Endodermal cell (in vitro differentiated cells): ENCODE results near the gene ZC3H18. TPM values are rescaled to one million over a fixed set of nuclear protein-coding genes. Genes with fewer than 3 reads are reported as not detected.
"Not testable (repeated sequence)": the region's sequence is repeated elsewhere in the genome, so short reads cannot be mapped to it uniquely, and the experiment has no call there.

Experiments
- DNase-seq: peaks from one replicate; pipeline ENCODE4 v3.0.0-alpha.2; 2017
- H3K27ac ChIP-seq: 2 replicates; pipeline ENCODE4 v1.5.1; 2013; ENCODE audit warnings: mild to moderate bottlenecking, low read depth, low read length, moderate library complexity
- H3K27me3 ChIP-seq: 2 replicates; pipeline ENCODE4 v1.6.1; 2013; ENCODE audit warnings: mild to moderate bottlenecking, low read length, moderate library complexity; ENCODE audit not compliant: insufficient read depth, control insufficient read depth, poor library complexity, severe bottlenecking
- H3K36me3 ChIP-seq: 2 replicates; pipeline ENCODE4 v1.7.0; 2013; ENCODE audit warnings: mild to moderate bottlenecking, low read length, moderate library complexity; ENCODE audit not compliant: control insufficient read depth, insufficient read depth
- H3K4me1 ChIP-seq: one replicate; pipeline ENCODE4 v1.7.0; 2013; ENCODE audit warnings: low read length; ENCODE audit not compliant: control insufficient read depth, insufficient read depth
- H3K4me3 ChIP-seq: 2 replicates; pipeline ENCODE4 v1.5.1; 2013; ENCODE audit warnings: mild to moderate bottlenecking, low read length, moderate library complexity
- H3K9ac ChIP-seq: 2 replicates; pipeline ENCODE4 v1.6.1; 2013; ENCODE audit warnings: mild to moderate bottlenecking, low read length, moderate library complexity; ENCODE audit not compliant: poor library complexity, severe bottlenecking; ENCODE audit errors: extremely low read depth
- H3K9me3 ChIP-seq: 2 replicates; pipeline ENCODE4 v1.6.1; 2013; ENCODE audit warnings: mild to moderate bottlenecking, low read length, moderate library complexity; ENCODE audit not compliant: control insufficient read depth
- H3K27ac Mint-ChIP-seq: 2 replicates; pipeline ENCODE4 v1.8.0; 2020; ENCODE audit warnings: mixed read lengths
- H3K27me3 Mint-ChIP-seq: 2 replicates; pipeline ENCODE4 v1.8.0; 2021; ENCODE audit warnings: mild to moderate bottlenecking, mixed read lengths; ENCODE audit not compliant: insufficient read depth
- H3K36me3 Mint-ChIP-seq: 2 replicates; pipeline ENCODE4 v1.8.0; 2020; ENCODE audit warnings: low read depth, mixed read lengths
- H3K4me1 Mint-ChIP-seq: 2 replicates; pipeline ENCODE4 v1.8.0; 2020; ENCODE audit warnings: mixed read lengths
- H3K4me3 Mint-ChIP-seq: 2 replicates; pipeline ENCODE4 v1.8.0; 2020; ENCODE audit warnings: mild to moderate bottlenecking, moderate library complexity, mixed read lengths
- H3K9me3 Mint-ChIP-seq: 2 replicates; pipeline ENCODE4 v1.8.0; 2020; ENCODE audit warnings: mild to moderate bottlenecking, mixed read lengths
- WGBS, 2 experiments: methylation state at CpG; one replicate each; pipeline versions ENCODE4 v1.1.5 to v1.1.7; 2013; ENCODE audit warnings: missing lambda C conversion rate in 2 of 2, mixed read lengths in 1 of 2; ENCODE audit not compliant: insufficient coverage in 1 of 2, insufficient read length in 1 of 2; 5-methylcytosine and 5-hydroxymethylcytosine counted together
- total RNA-seq, 2 donors: library from RNA; stranded (reverse); fragmentation: NEBNext Ultra II Directional in 1 of 2; extraction: Animal tissue kit (Norgen Biotek cat#: 25700) in 1 of 2; gene quantifications; 2 replicates in 1 of 2; 3 replicates in 1 of 2; pipeline ENCODE4 v1.2.1, GENCODE V29; 2021
- TF ChIP-seq, protein P1 (sequence below): fragments of 200-600 bp; sonication (generic); conservative IDR thresholded peaks from 2 replicates; pipeline ENCODE4 v1.5.0; 2021; ENCODE audit warnings: antibody characterized with exemption, mild to moderate bottlenecking

Gene ZC3H18
- total RNA-seq, 2 donors from 2014 or later, result 75.4 to 76.6 TPM

GRCh38 chr16:88605186-88606147, 35.3 kb downstream of the ZC3H18 start:
- no peak overlapping the region for H3K27ac Mint-ChIP-seq
- H3K9me3 Mint-ChIP-seq, result no peaks in the 10 kb centered on the region
- WGBS, 2 experiments, result 91 to 98% methylated on average over 18 to 20 of the region's 20 CpGs
- Histone ChIP-seq H3K27ac (no peak overlapping the region), H3K4me3 (no peak overlapping the region), H3K27me3 (no peaks in the 10 kb centered on the region), H3K9ac (no peak overlapping the region), H3K9me3 (no peaks in the 10 kb centered on the region), H3K4me1 (no peaks in the 10 kb centered on the region), H3K36me3 (peaks cover 77% of the 10 kb centered on the region)
- peaks cover 59% of the 10 kb centered on the region for H3K36me3 Mint-ChIP-seq
- no peak overlapping the region for H3K4me3 Mint-ChIP-seq
- TF ChIP-seq, protein P1, sequence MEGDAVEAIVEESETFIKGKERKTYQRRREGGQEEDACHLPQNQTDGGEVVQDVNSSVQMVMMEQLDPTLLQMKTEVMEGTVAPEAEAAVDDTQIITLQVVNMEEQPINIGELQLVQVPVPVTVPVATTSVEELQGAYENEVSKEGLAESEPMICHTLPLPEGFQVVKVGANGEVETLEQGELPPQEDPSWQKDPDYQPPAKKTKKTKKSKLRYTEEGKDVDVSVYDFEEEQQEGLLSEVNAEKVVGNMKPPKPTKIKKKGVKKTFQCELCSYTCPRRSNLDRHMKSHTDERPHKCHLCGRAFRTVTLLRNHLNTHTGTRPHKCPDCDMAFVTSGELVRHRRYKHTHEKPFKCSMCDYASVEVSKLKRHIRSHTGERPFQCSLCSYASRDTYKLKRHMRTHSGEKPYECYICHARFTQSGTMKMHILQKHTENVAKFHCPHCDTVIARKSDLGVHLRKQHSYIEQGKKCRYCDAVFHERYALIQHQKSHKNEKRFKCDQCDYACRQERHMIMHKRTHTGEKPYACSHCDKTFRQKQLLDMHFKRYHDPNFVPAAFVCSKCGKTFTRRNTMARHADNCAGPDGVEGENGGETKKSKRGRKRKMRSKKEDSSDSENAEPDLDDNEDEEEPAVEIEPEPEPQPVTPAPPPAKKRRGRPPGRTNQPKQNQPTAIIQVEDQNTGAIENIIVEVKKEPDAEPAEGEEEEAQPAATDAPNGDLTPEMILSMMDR, result no peak
- no peaks in the 10 kb centered on the region for H3K4me1 Mint-ChIP-seq
- no peaks in the 10 kb centered on the region for H3K27me3 Mint-ChIP-seq
- DNase-seq, result no peak

GRCh38 chr16:88606148-88606757, 36.0 kb downstream of the ZC3H18 start:
- WGBS, 2 experiments, result 95 to 97% methylated on average over 16 to 17 of the region's 17 CpGs
- Mint-ChIP-seq H3K27me3 (no peaks in the 10 kb centered on the region), H3K4me1 (peaks cover 5% of the 10 kb centered on the region), H3K4me3 (no peak overlapping the region), H3K9me3 (no peaks in the 10 kb centered on the region), H3K36me3 (peaks cover 56% of the 10 kb centered on the region), H3K27ac (no peak overlapping the region)
- H3K4me1 ChIP-seq, result no peaks in the 10 kb centered on the region
- peaks cover 74% of the 10 kb centered on the region for H3K36me3 ChIP-seq
- H3K4me3 ChIP-seq, result no peak overlapping the region
- TF ChIP-seq, protein P1, result no peak
- H3K27ac ChIP-seq, result no peak overlapping the region
- no peaks in the 10 kb centered on the region for H3K9me3 ChIP-seq
- H3K9ac ChIP-seq, result no peak overlapping the region
- no peaks in the 10 kb centered on the region for H3K27me3 ChIP-seq
- DNase-seq, result no peak

DNA sequence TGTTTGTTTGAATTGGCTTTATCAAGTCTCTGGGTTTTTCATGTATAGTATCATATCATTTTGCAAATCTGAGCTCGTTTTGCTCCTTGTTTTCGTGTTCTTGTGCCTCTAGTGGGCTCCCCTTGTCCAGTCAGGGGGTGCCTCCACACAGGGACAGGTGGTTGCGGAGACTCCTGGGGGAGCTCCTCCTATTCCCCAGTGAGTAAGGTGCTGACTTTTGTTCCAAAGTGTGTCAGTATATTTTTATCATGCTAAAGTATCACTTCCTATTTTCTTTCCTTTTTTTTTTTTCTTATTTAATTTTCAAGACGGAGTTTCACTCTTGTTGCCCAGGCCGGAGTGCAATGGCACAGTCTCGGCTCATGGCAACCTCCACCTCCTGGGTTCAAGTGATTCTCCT, 37.9 kb downstream of the ZC3H18 start:
- Histone ChIP-seq H3K4me3 (no peak overlapping the region), H3K27me3 (no peaks in the 10 kb centered on the region), H3K9me3 (no peaks in the 10 kb centered on the region), H3K4me1 (no peaks in the 10 kb centered on the region), H3K36me3 (peaks cover 72% of the 10 kb centered on the region), H3K27ac (no peak overlapping the region), H3K9ac (no peak overlapping the region)
- H3K4me3 Mint-ChIP-seq, result no peak overlapping the region
- H3K27ac Mint-ChIP-seq, result no peak overlapping the region
- no peak for DNase-seq
- 92 to 100% methylated on average over 5 to 6 of the region's 6 CpGs for WGBS, 2 experiments
- no peaks in the 10 kb centered on the region for H3K9me3 Mint-ChIP-seq
- peaks cover 5% of the 10 kb centered on the region for H3K4me1 Mint-ChIP-seq
- TF ChIP-seq, protein P1, result no peak
- no peaks in the 10 kb centered on the region for H3K27me3 Mint-ChIP-seq
- H3K36me3 Mint-ChIP-seq, result peaks cover 48% of the 10 kb centered on the region

GRCh38 chr16:88609426-88609825, 39.2 kb downstream of the ZC3H18 start:
- not testable (repeated sequence) for H3K27ac ChIP-seq, DNase-seq, H3K4me1 Mint-ChIP-seq, H3K4me1 ChIP-seq, H3K27me3 Mint-ChIP-seq, H3K4me3 Mint-ChIP-seq, H3K9me3 ChIP-seq, H3K9ac ChIP-seq, H3K27me3 ChIP-seq, H3K4me3 ChIP-seq, H3K9me3 Mint-ChIP-seq, H3K27ac Mint-ChIP-seq
- peaks cover 52% of the 10 kb centered on the region for H3K36me3 Mint-ChIP-seq
- peaks cover 77% of the 10 kb centered on the region for H3K36me3 ChIP-seq
- 87 to 94% methylated on average over 7 to 8 of the region's 8 CpGs for WGBS, 2 experiments
